Measurements from ENCODE around the gene EWSR1.

The EWSR1 gene

DNA sequence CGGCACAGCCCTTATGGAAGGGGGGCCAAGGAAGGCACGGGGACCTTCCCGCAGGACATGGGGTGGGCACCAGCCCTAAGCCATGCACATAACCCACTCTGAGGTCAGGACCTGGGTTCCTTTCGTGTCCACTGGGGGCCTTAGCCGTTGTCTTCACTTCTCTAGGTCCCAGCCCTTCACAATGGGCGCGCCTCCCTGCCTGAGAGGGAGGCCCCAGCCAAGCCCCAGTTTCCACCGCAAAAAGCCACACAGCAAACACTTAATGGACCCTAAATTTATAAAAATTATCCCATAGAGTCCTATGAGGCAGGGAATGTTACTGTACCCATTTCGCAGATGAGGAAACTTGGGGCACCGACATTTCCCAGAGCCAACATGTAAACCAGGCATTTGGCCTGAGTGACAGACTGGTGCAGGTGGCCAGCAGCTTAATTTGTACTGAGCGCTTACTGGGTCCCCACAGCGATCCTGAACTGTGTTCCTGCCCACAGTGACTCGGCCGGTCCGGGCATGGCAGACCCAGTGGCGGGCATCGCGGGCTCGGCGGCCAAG lies 39.6 kb downstream of the EWSR1 start:
- no peaks in the 10 kb centered on the region for H3K27me3 ChIP-seq (ENCODE audit: insufficient read depth, low read length)
- H3K9me3 ChIP-seq (ENCODE audit: low read length): no peaks in the 10 kb centered on the region
- H3K36me3 ChIP-seq (ENCODE audit: insufficient read depth, low read length): no peaks in the 10 kb centered on the region
- peaks cover 32% of the 10 kb centered on the region for H3K4me1 ChIP-seq (ENCODE audit: insufficient read depth, low read length)
- no peak overlapping the region for H2AFZ ChIP-seq (ENCODE audit: low read depth, low read length)
- H3K4me3 ChIP-seq (ENCODE audit: low read length): peak overlapping the region; percentile 66

DNA sequence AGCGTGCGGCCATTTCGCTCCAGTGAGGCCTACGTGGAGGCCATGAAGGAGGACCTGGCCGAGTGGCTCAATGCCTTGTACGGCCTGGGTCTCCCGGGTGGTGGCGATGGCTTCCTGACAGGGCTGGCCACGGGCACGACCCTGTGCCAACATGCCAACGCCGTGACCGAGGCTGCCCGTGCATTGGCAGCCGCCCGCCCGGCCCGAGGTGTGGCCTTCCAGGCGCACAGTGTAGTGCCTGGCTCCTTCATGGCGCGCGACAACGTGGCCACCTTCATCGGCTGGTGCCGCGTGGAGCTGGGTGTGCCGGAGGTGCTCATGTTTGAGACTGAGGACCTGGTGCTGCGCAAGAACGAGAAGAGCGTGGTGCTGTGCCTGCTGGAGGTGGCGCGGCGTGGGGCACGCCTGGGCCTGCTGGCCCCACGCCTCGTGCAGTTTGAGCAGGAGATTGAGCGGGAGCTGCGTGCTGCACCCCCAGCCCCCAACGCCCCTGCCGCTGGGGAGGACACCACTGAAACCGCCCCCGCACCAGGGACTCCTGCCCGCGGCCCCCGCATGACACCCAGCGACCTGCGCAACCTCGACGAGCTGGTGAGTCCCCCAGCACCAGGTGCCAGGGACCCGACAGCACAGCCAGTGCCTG lies 40.2 kb downstream of the EWSR1 start:
- no peak overlapping the region for H3K4me3 ChIP-seq (ENCODE audit: low read length)
- peaks cover 32% of the 10 kb centered on the region for H3K4me1 ChIP-seq (ENCODE audit: insufficient read depth, low read length)
- peaks cover 3% of the 10 kb centered on the region for H3K27me3 ChIP-seq (ENCODE audit: insufficient read depth, low read length)
- no peaks in the 10 kb centered on the region for H3K36me3 ChIP-seq (ENCODE audit: insufficient read depth, low read length)
- no peak overlapping the region for H2AFZ ChIP-seq (ENCODE audit: low read depth, low read length)
- H3K9me3 ChIP-seq (ENCODE audit: low read length): no peaks in the 10 kb centered on the region

GRCh38 chr22:29308791-29309262 lies 40.8 kb downstream of the EWSR1 start:
- H3K4me1 ChIP-seq (ENCODE audit: insufficient read depth, low read length): peaks cover 32% of the 10 kb centered on the region
- no peak overlapping the region for H2AFZ ChIP-seq (ENCODE audit: low read depth, low read length)
- no peaks in the 10 kb centered on the region for H3K36me3 ChIP-seq (ENCODE audit: insufficient read depth, low read length)
- no peaks in the 10 kb centered on the region for H3K9me3 ChIP-seq (ENCODE audit: low read length)
- H3K4me3 ChIP-seq (ENCODE audit: low read length): no peak overlapping the region
- peaks cover 8% of the 10 kb centered on the region for H3K27me3 ChIP-seq (ENCODE audit: insufficient read depth, low read length)

DNA sequence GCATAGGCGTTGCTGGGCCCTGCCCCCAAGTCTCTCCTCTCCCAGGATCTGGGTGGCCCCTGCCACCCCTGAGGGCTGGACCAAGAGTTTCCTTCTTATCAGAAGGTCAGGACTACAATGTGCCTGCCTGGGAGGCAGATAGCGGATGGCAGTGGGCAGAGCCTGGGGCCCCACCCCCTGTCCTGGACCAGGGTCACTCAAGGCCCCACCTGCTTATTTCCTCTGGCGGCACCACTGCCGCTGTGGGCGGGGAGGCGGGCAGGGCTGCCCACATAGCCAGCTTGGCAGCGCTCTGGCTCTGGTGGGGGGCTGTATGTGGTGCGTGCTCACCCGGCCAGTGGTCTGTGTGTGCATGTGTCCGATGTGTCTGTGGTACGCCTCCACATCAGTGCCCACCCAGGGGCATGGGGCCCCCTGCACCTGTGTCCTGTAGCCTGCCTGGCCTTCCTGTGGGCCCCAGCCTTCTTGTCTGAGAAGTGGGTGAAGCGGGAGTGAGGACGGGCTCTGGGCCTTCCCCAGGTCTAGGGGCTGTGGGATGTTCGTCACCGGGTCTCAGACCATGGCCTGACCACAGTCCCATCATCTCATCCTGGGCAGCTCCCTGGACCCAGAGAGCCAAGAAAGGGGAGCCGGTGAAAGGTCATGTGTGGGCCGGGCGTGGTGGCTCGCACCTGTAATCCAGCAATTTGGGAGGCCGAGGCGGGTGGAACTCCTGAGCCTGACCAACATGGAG lies 41.4 kb downstream of the EWSR1 start:
- no peaks in the 10 kb centered on the region for H3K9me3 ChIP-seq (ENCODE audit: low read length)

DNA sequence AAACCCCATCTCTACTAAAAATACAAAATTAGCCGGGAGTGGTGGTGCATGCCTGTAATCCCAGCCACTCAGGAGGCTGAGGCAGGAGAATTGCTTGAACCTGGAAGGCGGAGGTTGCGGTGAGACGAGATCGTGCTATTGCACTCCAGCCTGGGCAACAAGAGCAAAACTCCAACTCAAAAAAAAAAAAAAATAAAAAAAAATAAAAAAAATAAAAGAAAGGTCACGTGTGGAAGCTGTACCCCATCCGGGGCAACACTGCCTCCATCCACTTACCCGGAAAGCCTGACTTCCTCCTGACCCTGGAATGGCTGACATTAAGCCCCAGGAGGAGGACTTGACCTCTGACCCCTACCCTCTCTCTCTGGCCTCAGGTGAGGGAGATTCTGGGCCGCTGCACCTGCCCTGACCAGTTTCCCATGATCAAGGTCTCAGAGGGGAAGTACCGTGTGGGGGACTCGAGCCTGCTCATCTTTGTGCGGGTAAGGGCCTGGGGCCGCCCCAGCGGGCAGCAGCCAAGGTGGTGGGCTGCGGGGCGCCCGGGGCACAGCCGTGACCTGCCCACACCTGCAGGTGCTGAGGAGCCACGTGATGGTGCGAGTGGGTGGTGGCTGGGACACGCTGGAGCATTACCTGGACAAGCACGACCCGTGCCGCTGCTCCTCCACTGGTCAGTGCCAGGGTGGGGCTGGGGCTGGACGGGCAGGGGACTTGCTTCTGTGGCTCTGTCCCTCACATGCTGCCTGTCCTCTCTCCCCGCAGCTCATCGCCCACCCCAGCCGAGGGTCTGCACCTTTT lies 42.2 kb downstream of the EWSR1 start:
- Histone ChIP-seq H3K4me3 (ENCODE audit: low read length) (no peak overlapping the region), H3K36me3 (ENCODE audit: insufficient read depth, low read length) (no peaks in the 10 kb centered on the region), H3K9me3 (ENCODE audit: low read length) (no peaks in the 10 kb centered on the region), H3K4me1 (ENCODE audit: insufficient read depth, low read length) (peaks cover 32% of the 10 kb centered on the region), H3K27me3 (ENCODE audit: insufficient read depth, low read length) (peaks cover 23% of the 10 kb centered on the region), H2AFZ (ENCODE audit: low read depth, low read length) (no peak overlapping the region)

More for the DNA sequence above, 41.4 kb downstream of the EWSR1 start:
- Histone ChIP-seq H2AFZ (ENCODE audit: low read depth, low read length) (no peak overlapping the region), H3K27me3 (ENCODE audit: insufficient read depth, low read length) (peaks cover 15% of the 10 kb centered on the region), H3K4me1 (ENCODE audit: insufficient read depth, low read length) (peaks cover 32% of the 10 kb centered on the region), H3K4me3 (ENCODE audit: low read length) (no peak overlapping the region), H3K36me3 (ENCODE audit: insufficient read depth, low read length) (no peaks in the 10 kb centered on the region)

DNA sequence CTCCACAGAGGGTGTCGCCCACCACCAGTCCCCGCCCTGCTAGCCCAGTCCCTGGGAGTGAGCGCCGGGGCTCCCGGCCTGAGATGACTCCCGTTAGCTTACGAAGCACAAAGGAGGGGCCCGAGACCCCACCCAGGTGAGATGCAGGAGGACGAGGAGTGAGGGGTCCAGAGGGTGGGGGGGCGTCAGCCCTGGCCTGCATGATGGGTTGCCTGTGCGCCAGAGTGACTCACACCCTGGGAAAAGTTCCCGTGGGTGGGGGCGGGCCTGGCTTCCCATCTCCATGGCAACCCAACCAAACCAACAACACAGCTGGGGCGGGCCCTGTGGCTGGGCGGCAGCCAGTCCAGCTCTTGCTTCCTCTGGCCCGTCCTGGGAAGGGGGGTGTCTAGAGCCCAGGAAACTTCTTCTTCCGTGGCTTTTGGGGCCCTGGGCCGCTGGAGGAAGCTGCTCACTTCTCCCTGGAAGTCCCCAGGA lies 42.8 kb downstream of the EWSR1 start:
- H3K27me3 ChIP-seq (ENCODE audit: insufficient read depth, low read length): peaks cover 28% of the 10 kb centered on the region
- H3K4me3 ChIP-seq (ENCODE audit: low read length): no peak overlapping the region
- no peaks in the 10 kb centered on the region for H3K36me3 ChIP-seq (ENCODE audit: insufficient read depth, low read length)
- peaks cover 31% of the 10 kb centered on the region for H3K4me1 ChIP-seq (ENCODE audit: insufficient read depth, low read length)
- H3K9me3 ChIP-seq (ENCODE audit: low read length): no peaks in the 10 kb centered on the region
- no peak overlapping the region for H2AFZ ChIP-seq (ENCODE audit: low read depth, low read length)

DNA sequence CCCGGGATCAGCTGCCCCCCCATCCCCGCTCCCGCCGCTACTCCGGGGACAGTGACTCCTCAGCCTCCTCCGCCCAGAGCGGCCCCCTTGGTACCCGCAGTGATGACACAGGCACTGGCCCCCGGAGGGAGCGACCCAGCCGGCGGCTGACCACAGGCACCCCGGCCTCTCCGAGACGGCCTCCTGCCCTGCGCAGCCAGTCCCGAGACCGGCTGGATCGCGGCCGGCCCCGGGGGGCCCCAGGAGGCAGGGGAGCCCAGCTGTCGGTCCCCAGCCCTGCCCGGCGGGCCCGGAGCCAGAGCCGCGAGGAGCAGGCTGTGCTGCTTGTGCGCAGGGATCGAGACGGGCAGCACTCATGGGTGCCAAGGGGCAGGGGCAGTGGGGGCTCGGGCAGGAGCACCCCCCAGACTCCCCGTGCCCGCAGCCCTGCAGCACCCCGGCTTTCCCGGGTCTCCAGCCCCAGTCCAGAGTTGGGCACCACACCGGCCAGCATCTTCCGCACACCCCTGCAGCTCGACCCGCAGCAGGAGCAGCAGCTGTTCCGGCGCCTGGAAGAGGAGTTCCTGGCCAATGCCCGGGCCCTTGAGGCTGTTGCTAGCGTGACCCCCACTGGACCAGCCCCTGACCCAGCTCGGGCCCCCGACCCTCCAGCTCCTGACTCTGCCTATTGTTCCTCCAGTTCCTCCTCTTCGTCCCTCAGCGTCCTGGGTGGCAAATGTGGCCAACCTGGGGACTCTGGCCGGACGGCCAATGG lies 43.6 kb downstream of the EWSR1 start:
- no peaks in the 10 kb centered on the region for H3K9me3 ChIP-seq (ENCODE audit: low read length)
- H3K4me1 ChIP-seq (ENCODE audit: insufficient read depth, low read length): peaks cover 26% of the 10 kb centered on the region
- H3K27me3 ChIP-seq (ENCODE audit: insufficient read depth, low read length): peaks cover 34% of the 10 kb centered on the region
- H3K36me3 ChIP-seq (ENCODE audit: insufficient read depth, low read length): no peaks in the 10 kb centered on the region
- no peak overlapping the region for H3K4me3 ChIP-seq (ENCODE audit: low read length)
- H2AFZ ChIP-seq (ENCODE audit: low read depth, low read length): no peak overlapping the region

DNA sequence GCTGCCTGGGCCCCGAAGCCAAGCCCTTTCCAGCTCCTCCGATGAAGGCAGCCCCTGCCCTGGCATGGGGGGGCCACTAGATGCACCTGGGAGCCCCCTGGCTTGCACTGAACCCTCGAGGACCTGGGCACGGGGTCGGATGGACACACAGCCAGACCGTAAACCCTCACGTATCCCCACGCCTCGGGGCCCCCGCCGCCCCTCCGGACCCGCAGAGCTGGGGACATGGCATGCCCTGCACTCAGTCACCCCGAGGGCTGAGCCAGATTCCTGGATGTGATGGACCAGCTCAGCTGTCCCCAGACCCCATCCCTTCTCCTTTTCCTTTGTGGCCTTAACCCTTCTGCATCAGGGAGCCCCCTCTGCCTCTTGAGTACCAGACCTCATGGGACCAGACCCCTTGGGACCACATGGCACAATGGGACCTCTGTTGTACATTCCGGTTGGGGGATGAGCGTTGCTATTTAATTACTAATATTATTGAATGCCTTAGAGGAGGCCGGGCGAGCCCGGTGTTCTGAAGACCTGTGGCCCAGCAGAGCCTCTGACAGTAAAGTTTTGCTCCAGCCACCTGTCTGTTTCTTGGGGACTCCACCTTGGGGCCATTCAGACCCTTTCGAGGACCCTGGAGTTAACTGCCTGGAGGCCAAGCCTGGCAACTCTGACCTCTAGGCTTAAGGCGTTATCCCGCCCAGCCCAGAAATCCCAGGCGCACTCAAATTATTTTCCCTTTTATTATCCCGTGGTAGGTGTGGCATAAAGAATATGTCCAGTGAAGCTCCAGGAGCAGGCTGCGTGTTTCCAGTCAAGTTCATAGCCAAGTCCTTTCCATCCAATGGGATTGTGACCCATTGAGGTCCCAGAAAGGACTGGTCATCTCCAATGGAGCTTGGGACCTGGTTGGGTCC lies 44.4 kb downstream of the EWSR1 start:
- Histone ChIP-seq H3K4me3 (ENCODE audit: low read length) (no peak overlapping the region), H3K27me3 (ENCODE audit: insufficient read depth, low read length) (peaks cover 40% of the 10 kb centered on the region), H2AFZ (ENCODE audit: low read depth, low read length) (no peak overlapping the region), H3K9me3 (ENCODE audit: low read length) (no peaks in the 10 kb centered on the region), H3K36me3 (ENCODE audit: insufficient read depth, low read length) (no peaks in the 10 kb centered on the region), H3K4me1 (ENCODE audit: insufficient read depth, low read length) (peaks cover 23% of the 10 kb centered on the region)

DNA sequence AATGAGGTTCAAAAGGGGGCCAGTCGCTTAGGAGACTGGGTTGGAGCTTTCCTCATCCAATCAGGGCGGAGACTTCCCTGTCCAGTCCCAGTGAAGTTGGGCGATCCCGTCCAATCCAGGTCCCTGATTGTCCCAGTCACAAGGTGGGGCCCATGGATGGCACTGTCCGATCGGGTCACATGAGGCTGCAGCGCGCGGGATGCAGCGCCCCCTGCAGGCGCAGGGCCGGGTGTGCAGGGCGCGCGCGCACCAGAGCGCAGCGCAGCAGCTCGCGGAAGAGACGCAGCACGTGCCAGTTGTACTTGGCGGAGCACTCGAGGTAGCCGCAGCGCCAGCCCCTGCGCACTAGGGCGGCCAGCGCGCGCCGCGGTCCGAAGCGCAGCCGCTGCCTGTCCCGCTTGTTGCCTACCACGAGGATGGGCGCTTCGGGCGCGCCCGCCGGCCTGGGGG lies 45.1 kb downstream of the EWSR1 start:
- H3K4me1 ChIP-seq (ENCODE audit: insufficient read depth, low read length): peaks cover 22% of the 10 kb centered on the region
- H3K4me3 ChIP-seq (ENCODE audit: low read length): no peak overlapping the region
- no peaks in the 10 kb centered on the region for H3K9me3 ChIP-seq (ENCODE audit: low read length)
- no peak overlapping the region for H2AFZ ChIP-seq (ENCODE audit: low read depth, low read length)
- no peaks in the 10 kb centered on the region for H3K36me3 ChIP-seq (ENCODE audit: insufficient read depth, low read length)
- H3K27me3 ChIP-seq (ENCODE audit: insufficient read depth, low read length): peaks cover 40% of the 10 kb centered on the region

GRCh38 chr22:29313576-29314466 lies 45.8 kb downstream of the EWSR1 start:
- H3K4me3 ChIP-seq (ENCODE audit: low read length): no peak overlapping the region

More at GRCh38 chr22:29313576-29314466, 45.8 kb downstream of the EWSR1 start:
- Histone ChIP-seq H3K9me3 (ENCODE audit: low read length) (no peaks in the 10 kb centered on the region), H3K4me1 (ENCODE audit: insufficient read depth, low read length) (peaks cover 19% of the 10 kb centered on the region), H3K27me3 (ENCODE audit: insufficient read depth, low read length) (peaks cover 40% of the 10 kb centered on the region), H3K36me3 (ENCODE audit: insufficient read depth, low read length) (no peaks in the 10 kb centered on the region), H2AFZ (ENCODE audit: low read depth, low read length) (no peak overlapping the region)
